OCI-LY7 (cell line): ENCODE results near the gene EMD.
"Not testable (repeated sequence)": the region's sequence is repeated elsewhere in the genome, so short reads cannot be mapped to it uniquely, and the experiment has no call there.

Source experiments
- EZH2phosphoT487 ChIP-seq: fragments of 200-600 bp; sonication (generic); IDR thresholded peaks from 2 replicates; pipeline ENCODE4 v1.6.1; 2018; ENCODE audit warnings: low read depth, borderline replicate concordance, mild to moderate bottlenecking, mixed run types, antibody characterized with exemption, low read length, moderate library complexity, mixed read lengths
- TF ChIP-seq, protein P1 (sequence below): fragments of 200-600 bp; sonication (generic); conservative IDR thresholded peaks from 2 replicates; pipeline ENCODE4 v1.5.1; 2014; ENCODE audit warnings: mild to moderate bottlenecking, antibody characterized with exemption, low read length, moderate library complexity, mixed read lengths

DNA sequence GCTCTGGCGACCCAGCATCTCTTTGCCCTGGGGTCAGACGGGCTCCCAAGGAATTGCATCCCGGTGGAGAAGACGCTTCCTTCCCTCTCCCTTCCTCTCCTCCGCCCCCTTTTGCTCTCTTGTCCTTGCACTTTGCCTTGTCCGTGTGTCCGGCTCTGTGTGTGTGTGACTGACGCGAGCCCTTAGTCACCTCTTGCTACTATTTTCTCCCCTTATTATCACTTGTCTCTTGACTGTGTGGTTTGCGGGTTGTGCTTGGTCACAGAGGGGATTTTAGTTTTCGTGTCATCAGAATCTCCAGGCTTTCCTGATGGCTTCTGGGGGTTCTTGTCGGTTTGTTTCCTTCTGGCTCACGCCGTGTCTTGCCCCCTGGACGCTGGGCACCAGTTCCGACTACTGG lies 36.0 kb upstream of the EMD start:
- TF ChIP-seq, protein P1, sequence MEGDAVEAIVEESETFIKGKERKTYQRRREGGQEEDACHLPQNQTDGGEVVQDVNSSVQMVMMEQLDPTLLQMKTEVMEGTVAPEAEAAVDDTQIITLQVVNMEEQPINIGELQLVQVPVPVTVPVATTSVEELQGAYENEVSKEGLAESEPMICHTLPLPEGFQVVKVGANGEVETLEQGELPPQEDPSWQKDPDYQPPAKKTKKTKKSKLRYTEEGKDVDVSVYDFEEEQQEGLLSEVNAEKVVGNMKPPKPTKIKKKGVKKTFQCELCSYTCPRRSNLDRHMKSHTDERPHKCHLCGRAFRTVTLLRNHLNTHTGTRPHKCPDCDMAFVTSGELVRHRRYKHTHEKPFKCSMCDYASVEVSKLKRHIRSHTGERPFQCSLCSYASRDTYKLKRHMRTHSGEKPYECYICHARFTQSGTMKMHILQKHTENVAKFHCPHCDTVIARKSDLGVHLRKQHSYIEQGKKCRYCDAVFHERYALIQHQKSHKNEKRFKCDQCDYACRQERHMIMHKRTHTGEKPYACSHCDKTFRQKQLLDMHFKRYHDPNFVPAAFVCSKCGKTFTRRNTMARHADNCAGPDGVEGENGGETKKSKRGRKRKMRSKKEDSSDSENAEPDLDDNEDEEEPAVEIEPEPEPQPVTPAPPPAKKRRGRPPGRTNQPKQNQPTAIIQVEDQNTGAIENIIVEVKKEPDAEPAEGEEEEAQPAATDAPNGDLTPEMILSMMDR = not testable (repeated sequence)
- not testable (repeated sequence) for TF ChIP-seq EZH2phosphoT487
